Vagina (tissue), 2 donors: ENCODE results near the gene ZBTB21. TPM values are rescaled to one million over a fixed set of nuclear protein-coding genes. Genes with fewer than 3 reads are reported as not detected.

Source experiments
- DNase-seq, 2 donors: peaks; one replicate each; pipeline ENCODE4 v3.0.0-alpha.2; 2017; ENCODE audit errors: extremely low spot score in 2 of 2
- H3K27ac ChIP-seq: fragments of 200-600 bp; sonication (generic); one replicate; pipeline ENCODE4 v1.5.1; 2019
- H3K27me3 ChIP-seq: fragments of 200-600 bp; sonication (generic); one replicate; pipeline ENCODE4 v1.5.1; 2019
- H3K36me3 ChIP-seq, 2 donors: fragments of 200-600 bp; sonication (generic); one replicate each; pipeline ENCODE4 v1.5.1; 2017 to 2019
- H3K4me1 ChIP-seq: fragments of 200-600 bp; sonication (generic); one replicate; pipeline ENCODE4 v1.5.1; 2019
- H3K4me3 ChIP-seq, 2 donors: fragments of 200-600 bp; sonication (generic); 1 replicate in 1 of 2; 2 replicates in 1 of 2; pipeline ENCODE4 v1.5.1; 2016 to 2019
- H3K9me3 ChIP-seq: fragments of 200-600 bp; sonication (generic); one replicate; pipeline ENCODE4 v1.5.1; 2019
- CTCF ChIP-seq, 3 experiments: fragments of 450-650 bp in 2 of 3; fragments of 200-600 bp in 1 of 3; sonication (generic) in 1 of 3; IDR thresholded peaks; one replicate each; pipeline ENCODE4 v1.5.1; 2017 to 2019; ENCODE audit warnings: antibody characterized with exemption in 3 of 3, mild to moderate bottlenecking in 2 of 3, moderate library complexity in 2 of 3
- POLR2A ChIP-seq, 2 donors: fragments of 450-650 bp; IDR thresholded peaks; one replicate each; pipeline ENCODE4 v1.6.1; 2017; ENCODE audit warnings: antibody characterized with exemption in 2 of 2, mild to moderate bottlenecking in 2 of 2, moderate library complexity in 2 of 2
- POLR2AphosphoS5 ChIP-seq, 2 donors: sonication (generic); formaldehyde crosslinking; IDR thresholded peaks; one replicate each; pipeline ENCODE4 v1.9.0; 2017; ENCODE audit warnings: antibody characterized with exemption in 2 of 2, mild to moderate bottlenecking in 2 of 2, low read depth in 1 of 2; ENCODE audit not compliant: insufficient read depth in 1 of 2
- intact Hi-C: fragments of 100-400 bp; cut with DNase I; formaldehyde crosslinking; loops from one replicate; pipeline ENCODE4 v1.15.1; 2023
- total RNA-seq: library from RNA; depleted of rRNA; stranded (reverse); fragments of >200 nt; gene quantifications from one replicate; pipeline ENCODE4 v1.2.3, GENCODE V29; 2016

The ZBTB21 gene
- total RNA-seq, 1 donor from 2014 or later: 16.7 TPM

GRCh38 chr21:41991659-41992058, 18.5 kb downstream of the ZBTB21 start:
- Histone ChIP-seq H3K4me3 (no peak overlapping the region), H3K27me3 (no peaks in the 10 kb centered on the region), H3K9me3 (no peaks in the 10 kb centered on the region), H3K27ac (no peak overlapping the region), H3K4me1 (peaks cover 10% of the 10 kb centered on the region), H3K36me3 (peaks cover 0 to 17% of the 10 kb centered on the region in 2 donors)
- intact Hi-C loops: no loop called here
- DNase-seq: no peak
- no peak for TF ChIP-seq POLR2AphosphoS5 (IDR thresholded peaks at IDR 0.05; ENCODE audit: insufficient read depth in 1 of 2, low read depth in 1 of 2)
- no peak for TF ChIP-seq CTCF (IDR thresholded peaks at IDR 0.05)
- no peak for TF ChIP-seq POLR2A (IDR thresholded peaks at IDR 0.05)

- TF ChIP-seq POLR2A (IDR thresholded peaks at IDR 0.05): no peak
- no peak for TF ChIP-seq POLR2AphosphoS5 (IDR thresholded peaks at IDR 0.05; ENCODE audit: insufficient read depth in 1 of 2, low read depth in 1 of 2)
- TF ChIP-seq CTCF (IDR thresholded peaks at IDR 0.05): no peak
- DNase-seq: no peak
Observed at GRCh38 chr21:41989698-41990097, 20.5 kb downstream of the ZBTB21 start.

GRCh38 chr21:41987310-41987709, 22.9 kb downstream of the ZBTB21 start:
- H3K27me3 ChIP-seq: no peaks in the 10 kb centered on the region
- no peaks in the 10 kb centered on the region for H3K9me3 ChIP-seq
- no peak overlapping the region for H3K27ac ChIP-seq
- intact Hi-C loops: no loop called here
- TF ChIP-seq POLR2A (IDR thresholded peaks at IDR 0.05): no peak
- TF ChIP-seq CTCF (IDR thresholded peaks at IDR 0.05): no peak
- TF ChIP-seq POLR2AphosphoS5 (IDR thresholded peaks at IDR 0.05; ENCODE audit: insufficient read depth in 1 of 2, low read depth in 1 of 2): no peak
- H3K36me3 ChIP-seq: peaks cover 0 to 10% of the 10 kb centered on the region in 2 donors
- no peak overlapping the region for H3K4me3 ChIP-seq
- H3K4me1 ChIP-seq: peaks cover 4% of the 10 kb centered on the region
- no peak for DNase-seq

More at GRCh38 chr21:41989698-41990097, 20.5 kb downstream of the ZBTB21 start:
- no peaks in the 10 kb centered on the region for H3K9me3 ChIP-seq
- H3K27me3 ChIP-seq: no peaks in the 10 kb centered on the region
- intact Hi-C loops: no loop called here
- H3K4me3 ChIP-seq: no peak overlapping the region
- H3K4me1 ChIP-seq: peaks cover 14% of the 10 kb centered on the region
- no peak overlapping the region for H3K27ac ChIP-seq
- H3K36me3 ChIP-seq: peaks cover 0 to 17% of the 10 kb centered on the region in 2 donors

- TF ChIP-seq CTCF (IDR thresholded peaks at IDR 0.05) (no peak), POLR2A (IDR thresholded peaks at IDR 0.05) (no peak), POLR2AphosphoS5 (IDR thresholded peaks at IDR 0.05; ENCODE audit: insufficient read depth in 1 of 2, low read depth in 1 of 2) (no peak)
- intact Hi-C loops: no loop called here
Observed at GRCh38 chr21:41985662-41986416, 24.3 kb downstream of the ZBTB21 start.

GRCh38 chr21:41983229-41983628, 26.9 kb downstream of the ZBTB21 start:
- Histone ChIP-seq H3K36me3 (no peaks in the 10 kb centered on the region), H3K9me3 (no peaks in the 10 kb centered on the region), H3K4me1 (peaks cover 13% of the 10 kb centered on the region), H3K4me3 (no peak overlapping the region), H3K27me3 (no peaks in the 10 kb centered on the region), H3K27ac (no peak overlapping the region)
- no peak for TF ChIP-seq POLR2A (IDR thresholded peaks at IDR 0.05)
- intact Hi-C loops: no loop called here
- DNase-seq: no peak

More at GRCh38 chr21:41985662-41986416, 24.3 kb downstream of the ZBTB21 start:
- Histone ChIP-seq H3K27me3 (no peaks in the 10 kb centered on the region), H3K9me3 (no peaks in the 10 kb centered on the region), H3K36me3 (peaks cover 0 to 2% of the 10 kb centered on the region in 2 donors), H3K4me3 (no peak overlapping the region), H3K4me1 (peaks cover 4% of the 10 kb centered on the region), H3K27ac (no peak overlapping the region)
- no peak for DNase-seq
